ENCODE results near the gene SCTR.

SCTR gene

GRCh38 chr2:119480718-119481142, 43.6 kb downstream of the SCTR start:
- TF ChIP-seq, protein P1, sequence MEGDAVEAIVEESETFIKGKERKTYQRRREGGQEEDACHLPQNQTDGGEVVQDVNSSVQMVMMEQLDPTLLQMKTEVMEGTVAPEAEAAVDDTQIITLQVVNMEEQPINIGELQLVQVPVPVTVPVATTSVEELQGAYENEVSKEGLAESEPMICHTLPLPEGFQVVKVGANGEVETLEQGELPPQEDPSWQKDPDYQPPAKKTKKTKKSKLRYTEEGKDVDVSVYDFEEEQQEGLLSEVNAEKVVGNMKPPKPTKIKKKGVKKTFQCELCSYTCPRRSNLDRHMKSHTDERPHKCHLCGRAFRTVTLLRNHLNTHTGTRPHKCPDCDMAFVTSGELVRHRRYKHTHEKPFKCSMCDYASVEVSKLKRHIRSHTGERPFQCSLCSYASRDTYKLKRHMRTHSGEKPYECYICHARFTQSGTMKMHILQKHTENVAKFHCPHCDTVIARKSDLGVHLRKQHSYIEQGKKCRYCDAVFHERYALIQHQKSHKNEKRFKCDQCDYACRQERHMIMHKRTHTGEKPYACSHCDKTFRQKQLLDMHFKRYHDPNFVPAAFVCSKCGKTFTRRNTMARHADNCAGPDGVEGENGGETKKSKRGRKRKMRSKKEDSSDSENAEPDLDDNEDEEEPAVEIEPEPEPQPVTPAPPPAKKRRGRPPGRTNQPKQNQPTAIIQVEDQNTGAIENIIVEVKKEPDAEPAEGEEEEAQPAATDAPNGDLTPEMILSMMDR (IDR thresholded peaks at IDR 0.05; ENCODE audit: control insufficient read depth, extremely low read depth, insufficient read depth), result no peak
- no peak overlapping the region for H3K4me3 ChIP-seq (ENCODE audit: low read depth, low read length)
- no peak for DNase-seq (ENCODE audit: low read depth)

- H3K4me3 ChIP-seq (ENCODE audit: low read depth, low read length), result no peak overlapping the region
- TF ChIP-seq, protein P1 (IDR thresholded peaks at IDR 0.05; ENCODE audit: control insufficient read depth, extremely low read depth, insufficient read depth), result no peak
- no peak for DNase-seq (ENCODE audit: low read depth)
Measured at GRCh38 chr2:119480184-119480583, 44.1 kb downstream of the SCTR start.

GRCh38 chr2:119478978-119479295, 45.3 kb downstream of the SCTR start:
- TF ChIP-seq, protein P1 (IDR thresholded peaks at IDR 0.05; ENCODE audit: control insufficient read depth, extremely low read depth, insufficient read depth), result no peak
- H3K4me3 ChIP-seq (ENCODE audit: low read depth, low read length), result no peak overlapping the region
- no peak for DNase-seq (ENCODE audit: low read depth)

DNA sequence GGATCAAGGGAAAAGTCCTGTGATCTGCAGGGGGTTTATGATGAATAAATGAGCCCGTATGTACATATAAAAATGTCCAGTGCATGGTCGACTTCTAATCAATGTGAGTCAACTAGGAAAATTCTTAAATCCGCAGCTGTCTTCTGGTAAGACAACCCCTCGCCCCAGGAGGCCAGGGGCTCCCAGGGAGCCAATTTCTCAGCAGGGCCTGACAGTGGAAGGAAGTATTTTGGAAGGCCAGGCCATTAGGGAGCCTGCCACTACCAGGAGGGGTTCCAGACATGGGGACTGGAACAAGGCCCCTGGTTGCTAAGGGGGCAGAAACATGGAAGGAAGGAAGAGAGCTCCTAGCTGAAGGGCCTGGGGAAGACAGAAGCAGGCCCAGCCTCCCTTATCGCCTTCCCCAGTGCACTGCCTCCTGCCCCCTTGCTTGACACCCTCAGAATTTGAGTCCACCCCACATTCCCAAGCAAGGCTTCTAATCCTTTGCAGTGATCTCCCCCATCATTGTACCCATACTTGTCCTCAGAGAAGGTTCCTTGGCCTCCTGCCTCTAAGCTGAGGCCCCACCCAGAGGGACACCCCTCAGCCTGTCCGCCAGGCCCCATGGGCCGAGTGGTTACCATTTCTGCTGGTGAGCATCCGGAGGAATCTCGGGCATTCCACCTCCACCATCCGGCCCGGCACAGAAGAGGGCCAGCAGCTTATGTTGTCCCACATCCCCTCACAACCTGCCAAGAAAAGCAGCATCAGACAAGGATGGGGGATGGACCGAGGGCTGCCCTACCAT, 45.9 kb downstream of the SCTR start:
- H3K4me3 ChIP-seq (ENCODE audit: low read depth, low read length), result no peak overlapping the region
- DNase-seq (ENCODE audit: low read depth), result no peak
- TF ChIP-seq, protein P1 (IDR thresholded peaks at IDR 0.05; ENCODE audit: control insufficient read depth, extremely low read depth, insufficient read depth), result no peak

GRCh38 chr2:119477113-119477505, 47.2 kb downstream of the SCTR start:
- TF ChIP-seq, protein P1 (IDR thresholded peaks at IDR 0.05; ENCODE audit: control insufficient read depth, extremely low read depth, insufficient read depth), result no peak
- H3K4me3 ChIP-seq (ENCODE audit: low read depth, low read length), result no peak overlapping the region
- no peak for DNase-seq (ENCODE audit: low read depth)

DNA sequence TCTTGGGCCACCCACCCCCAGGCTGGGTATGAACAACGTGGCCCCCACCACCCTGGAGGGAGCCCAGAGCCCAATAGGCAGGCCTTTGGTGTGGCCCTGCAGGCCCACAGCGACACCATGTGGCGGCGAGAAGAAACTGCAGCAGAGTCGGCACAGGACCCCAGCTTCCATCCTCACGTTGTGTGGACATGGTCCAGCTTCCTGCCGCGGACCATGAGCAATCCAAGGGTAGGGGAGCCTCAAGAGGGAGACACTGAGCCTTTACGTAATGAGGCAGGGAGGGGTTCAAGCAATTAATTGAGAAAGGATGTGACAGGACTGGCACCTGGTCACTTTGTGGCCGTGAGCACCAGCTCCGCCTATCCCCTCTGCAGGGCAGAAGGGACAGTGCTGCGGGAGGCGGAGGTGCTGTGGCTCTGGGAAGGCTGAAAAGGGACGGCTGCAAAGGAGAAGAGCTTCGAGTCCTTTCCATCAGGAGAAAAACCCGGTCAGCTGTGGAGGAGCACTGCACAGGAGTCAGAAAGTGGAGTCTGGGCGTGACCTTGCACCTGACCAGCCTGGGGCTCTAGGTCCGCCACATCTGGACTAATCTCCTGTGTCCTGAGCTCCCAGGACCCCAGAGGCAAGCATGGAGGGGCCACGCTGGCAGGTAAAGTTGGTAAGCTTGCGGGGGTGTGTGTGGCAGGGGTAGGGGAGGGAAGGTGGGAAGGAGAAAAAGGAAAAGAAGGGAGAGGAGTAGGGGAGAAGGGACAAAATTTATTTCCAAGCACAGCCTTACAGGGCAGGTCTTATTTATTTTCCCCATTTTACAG, 47.8 kb downstream of the SCTR start:
- TF ChIP-seq, protein P1 (IDR thresholded peaks at IDR 0.05; ENCODE audit: control insufficient read depth, extremely low read depth, insufficient read depth), result peak; percentile 82
- DNase-seq (ENCODE audit: low read depth), result no peak
- no peak overlapping the region; the same call in 1 of the 2 replicates for H3K4me3 ChIP-seq (ENCODE audit: low read depth, low read length)
